Loucy (cell line): Measurements from ENCODE around the gene PDGFC.

ENCODE experiments used
- H2AFZ ChIP-seq: fragments of 200-600 bp; sonication (generic); 2 replicates; pipeline ENCODE4 v1.6.0; 2016; ENCODE audit warnings: antibody characterized with exemption, mild to moderate bottlenecking, low read length, moderate library complexity
- H3F3A ChIP-seq: fragments of 200-600 bp; 2 replicates; pipeline ENCODE4 v1.6.0; 2016; ENCODE audit warnings: antibody characterized with exemption, low read depth, mild to moderate bottlenecking
- H3K27me3 ChIP-seq: fragments of 200-600 bp; sonication (generic); 2 replicates; pipeline ENCODE4 v1.6.1; 2014; ENCODE audit warnings: low read length, mild to moderate bottlenecking; ENCODE audit not compliant: insufficient read depth, poor library complexity, severe bottlenecking
- H3K36me3 ChIP-seq: fragments of 200-600 bp; sonication (generic); 2 replicates; pipeline ENCODE4 v1.6.1; 2016; ENCODE audit warnings: low read length; ENCODE audit not compliant: insufficient read depth
- H3K4me1 ChIP-seq: fragments of 200-600 bp; sonication (generic); 2 replicates; pipeline ENCODE4 v1.5.1; 2014; ENCODE audit warnings: low read length, mild to moderate bottlenecking; ENCODE audit not compliant: insufficient read depth, poor library complexity, severe bottlenecking
- H3K4me2 ChIP-seq: fragments of 200-600 bp; sonication (generic); 2 replicates; pipeline ENCODE4 v1.6.0; 2014; ENCODE audit warnings: antibody characterized with exemption, low read length, low read depth, mild to moderate bottlenecking; ENCODE audit not compliant: poor library complexity, severe bottlenecking
- H3K4me3 ChIP-seq: fragments of 200-600 bp; sonication (generic); 2 replicates; pipeline ENCODE4 v1.5.1; 2014; ENCODE audit warnings: low read length, mild to moderate bottlenecking, mixed read lengths; ENCODE audit not compliant: poor library complexity, severe bottlenecking
- H3K79me2 ChIP-seq: fragments of 200-600 bp; sonication (generic); 2 replicates; pipeline ENCODE4 v1.6.1; 2014; ENCODE audit warnings: low read length; ENCODE audit not compliant: insufficient read depth
- H3K9ac ChIP-seq: fragments of 200-600 bp; sonication (generic); 2 replicates; pipeline ENCODE4 v1.6.0; 2014; ENCODE audit warnings: mild to moderate bottlenecking, low read depth, low read length, moderate library complexity; ENCODE audit not compliant: poor library complexity, severe bottlenecking
- H3K9me2 ChIP-seq: fragments of 200-600 bp; sonication (generic); replicated peaks from 2 replicates; pipeline ENCODE4 v1.6.1; 2016; ENCODE audit warnings: low read depth, low read length, mixed read lengths
- H3K9me3 ChIP-seq: fragments of 200-600 bp; sonication (generic); 2 replicates; pipeline ENCODE4 v1.6.1; 2014; ENCODE audit warnings: mild to moderate bottlenecking, antibody characterized with exemption, low read length, low read depth; ENCODE audit not compliant: insufficient read depth
- H4K20me1 ChIP-seq: fragments of 200-600 bp; sonication (generic); 2 replicates; pipeline ENCODE4 v1.6.0; 2014; ENCODE audit warnings: antibody characterized with exemption, low read length, mild to moderate bottlenecking; ENCODE audit not compliant: insufficient read depth, poor library complexity, severe bottlenecking
- CTCF ChIP-seq: fragments of 200-600 bp; sonication (generic); conservative IDR thresholded peaks from 2 replicates; pipeline ENCODE4 v1.5.1; 2014; ENCODE audit warnings: mild to moderate bottlenecking, antibody characterized with exemption, low read length
- EZH2phosphoT487 ChIP-seq: fragments of 200-600 bp; IDR thresholded peaks from 2 replicates; pipeline ENCODE4 v1.6.1; 2018; ENCODE audit warnings: antibody characterized with exemption, mild to moderate bottlenecking, moderate library complexity, borderline replicate concordance

Gene PDGFC

GRCh38 chr4:156754832-156755570 lies 216.6 kb downstream of the PDGFC start:
- H3K9ac ChIP-seq, result no peak overlapping the region
- no peak overlapping the region for H2AFZ ChIP-seq
- H3K9me3 ChIP-seq, result no peaks in the 10 kb centered on the region
- H3F3A ChIP-seq, result no peaks in the 10 kb centered on the region
- H4K20me1 ChIP-seq, result no peaks in the 10 kb centered on the region
- H3K79me2 ChIP-seq, result no peaks in the 10 kb centered on the region
- H3K4me2 ChIP-seq, result no peak overlapping the region
- no peaks in the 10 kb centered on the region for H3K9me2 ChIP-seq
- H3K4me3 ChIP-seq, result no peak overlapping the region
- no peak for TF ChIP-seq CTCF
- no peak for TF ChIP-seq EZH2phosphoT487
- no peaks in the 10 kb centered on the region for H3K4me1 ChIP-seq
- no peaks in the 10 kb centered on the region for H3K36me3 ChIP-seq
- H3K27me3 ChIP-seq, result no peaks in the 10 kb centered on the region

GRCh38 chr4:156751486-156751885 lies 220.1 kb downstream of the PDGFC start:
- Histone ChIP-seq H3K9me3 (no peaks in the 10 kb centered on the region), H3K4me3 (no peak overlapping the region), H3K9me2 (no peaks in the 10 kb centered on the region), H3K4me1 (no peaks in the 10 kb centered on the region), H3K79me2 (no peaks in the 10 kb centered on the region), H3F3A (no peaks in the 10 kb centered on the region), H3K4me2 (no peak overlapping the region), H4K20me1 (no peaks in the 10 kb centered on the region), H3K9ac (no peak overlapping the region), H3K27me3 (no peaks in the 10 kb centered on the region), H2AFZ (no peak overlapping the region), H3K36me3 (no peaks in the 10 kb centered on the region)
- TF ChIP-seq EZH2phosphoT487 (no peak), CTCF (no peak)

GRCh38 chr4:156749426-156750403 lies 221.9 kb downstream of the PDGFC start:
- Histone ChIP-seq H3K36me3 (no peaks in the 10 kb centered on the region), H4K20me1 (no peaks in the 10 kb centered on the region), H3K4me1 (no peaks in the 10 kb centered on the region), H3K79me2 (no peaks in the 10 kb centered on the region), H3K9me3 (no peaks in the 10 kb centered on the region), H3K27me3 (no peaks in the 10 kb centered on the region), H3K9ac (no peak overlapping the region), H2AFZ (no peak overlapping the region), H3K4me2 (no peak overlapping the region), H3F3A (no peaks in the 10 kb centered on the region), H3K4me3 (no peak overlapping the region), H3K9me2 (no peaks in the 10 kb centered on the region)
- no peak for TF ChIP-seq EZH2phosphoT487
- TF ChIP-seq CTCF, result no peak
